HCT116 (cell line): Measurements from ENCODE around the gene SAP130. TPM values are rescaled to one million over a fixed set of nuclear protein-coding genes. Genes with fewer than 3 reads are reported as not detected.

Experiments
- ATAC-seq: fragments of 200-7000 bp; cut with Tn5 transposase; 2 replicates; pipeline ENCODE4 v1.9.1; 2020; ENCODE audit warnings: mild to moderate bottlenecking, moderate library complexity
- BruUV-seq: library from RNA; stranded (reverse); fragments of 400-500 nt; replicated peaks from 2 replicates; lab custom pipeline; 2021; lab: Mats Ljungman, UMichigan
- CTCF ChIA-PET: fragments of 300-600 bp; sonication (Branson Sonifier 250); formaldehyde crosslinking; loops from one replicate; lab custom pipeline; 2021; ENCODE audit warnings: antibody characterized with exemption; lab: Charles Lee
- POLR2A ChIA-PET: fragments of 300-600, 350-600 bp; sonication (Branson Sonifier 250); formaldehyde crosslinking; loops from one replicate; lab custom pipeline; 2021; ENCODE audit warnings: antibody characterized with exemption; lab: Charles Lee
- RAD21 ChIA-PET, 2 experiments: fragments of 300-600 bp; sonication (Branson Sonifier 250); formaldehyde crosslinking; loops; one replicate each; lab custom pipeline; 2023; ENCODE audit warnings: low total read pairs in 2 of 2; ENCODE audit not compliant: uncharacterized antibody in 2 of 2, unreplicated experiment in 2 of 2, low non-redundant PET in 1 of 2; lab: Charles Lee
- DNase-seq: peaks from one replicate; pipeline ENCODE4 v3.0.0-alpha.2; 2010; ENCODE audit warnings: low read depth, low spot score
- H2AFZ ChIP-seq: fragments of 200-600 bp; shearing (Covaris generic), sonication (generic); 2 replicates; pipeline ENCODE4 v1.6.1; 2017; ENCODE audit warnings: low read depth, mixed run types, mixed read lengths, antibody characterized with exemption, low read length; ENCODE audit not compliant: poor library complexity, severe bottlenecking
- H3K27ac ChIP-seq: 2 replicates; pipeline ENCODE4 v1.5.1; 2012; ENCODE audit warnings: low read depth, low read length
- H3K27me3 ChIP-seq: fragments of 200-600 bp; sonication (generic); 2 replicates; pipeline ENCODE4 v1.6.1; 2016; ENCODE audit warnings: mixed run types, low read length, mixed read lengths; ENCODE audit not compliant: insufficient read depth
- H3K36me3 ChIP-seq, 2 experiments: fragments of 200-500 bp in 1 of 2; fragments of 200-600 bp in 1 of 2; sonication (Bioruptor generic) in 1 of 2; sonication (generic) in 1 of 2; 2 replicates each; pipeline versions ENCODE4 v1.5.1 to v1.6.1; 2014 to 2016; ENCODE audit warnings: low read length in 2 of 2, inconsistent platforms in 1 of 2, mixed read lengths in 1 of 2, mixed run types in 1 of 2; ENCODE audit not compliant: insufficient read depth in 2 of 2, control insufficient read depth in 1 of 2
- H3K4me1 ChIP-seq, 2 experiments: fragments of 200-600 bp in 1 of 2; sonication (generic) in 1 of 2; 2 replicates each; pipeline versions ENCODE4 v1.5.1 to v1.6.1; 2012 to 2017; ENCODE audit warnings: low read length in 2 of 2, inconsistent platforms in 1 of 2, mild to moderate bottlenecking in 1 of 2, mixed read lengths in 1 of 2, mixed run types in 1 of 2, moderate library complexity in 1 of 2; ENCODE audit not compliant: insufficient read depth in 2 of 2, control insufficient read depth in 1 of 2
- H3K4me2 ChIP-seq: fragments of 200-600 bp; sonication (generic); 2 replicates; pipeline ENCODE4 v1.6.1; 2017; ENCODE audit warnings: mixed run types, low read length, mixed read lengths
- H3K4me3 ChIP-seq, 2 experiments: fragments of 200-600 bp in 1 of 2; sonication (generic) in 1 of 2; replicated peaks in 1 of 2; 2 replicates each; pipeline ENCODE4 v1.5.1; 2011 to 2016; ENCODE audit warnings: low read length in 2 of 2, control low read depth in 1 of 2, low read depth in 1 of 2, mild to moderate bottlenecking in 1 of 2, mixed read lengths in 1 of 2, mixed run types in 1 of 2
- H3K79me2 ChIP-seq: fragments of 200-600 bp; sonication (generic); 2 replicates; pipeline ENCODE4 v1.6.1; 2017; ENCODE audit warnings: mild to moderate bottlenecking, mixed run types, low read length, moderate library complexity, mixed read lengths; ENCODE audit not compliant: insufficient read depth
- H3K9ac ChIP-seq: fragments of 200-600 bp; sonication (generic); 2 replicates; pipeline ENCODE4 v1.6.1; 2016; ENCODE audit warnings: low read length, mixed read lengths
- H3K9me2 ChIP-seq: fragments of 200-600 bp; sonication (generic), shearing (Covaris generic); 2 replicates; pipeline ENCODE4 v1.6.1; 2017; ENCODE audit warnings: mixed run types, mild to moderate bottlenecking, moderate library complexity; ENCODE audit not compliant: insufficient read depth
- H3K9me3 ChIP-seq, 2 experiments: fragments of 200-500 bp in 1 of 2; fragments of 200-600 bp in 1 of 2; sonication (Bioruptor generic) in 1 of 2; sonication (generic) in 1 of 2; 2 replicates each; pipeline ENCODE4 v1.6.1; 2014 to 2017; ENCODE audit warnings: low read length in 2 of 2, mixed read lengths in 2 of 2, inconsistent platforms in 1 of 2, low read depth in 1 of 2, mild to moderate bottlenecking in 1 of 2, mixed run types in 1 of 2, moderate library complexity in 1 of 2; ENCODE audit not compliant: control insufficient read depth in 1 of 2, insufficient read depth in 1 of 2
- H4K20me1 ChIP-seq: fragments of 200-600 bp; sonication (generic), shearing (Covaris generic); 2 replicates; pipeline ENCODE4 v1.6.1; 2017; ENCODE audit warnings: mixed run types, mild to moderate bottlenecking, moderate library complexity; ENCODE audit not compliant: insufficient read depth
- CBX3 ChIP-seq: IDR thresholded peaks from 2 replicates; pipeline ENCODE4 v1.6.1; 2012; ENCODE audit warnings: low read depth
- CEBPB ChIP-seq: IDR thresholded peaks from 2 replicates; pipeline ENCODE4 v1.6.1; 2012; ENCODE audit warnings: low read depth
- EGR1 ChIP-seq: IDR thresholded peaks from 2 replicates; pipeline ENCODE4 v1.6.1; 2012; ENCODE audit warnings: low read depth
- ELF1 ChIP-seq: IDR thresholded peaks from 2 replicates; pipeline ENCODE4 v1.6.1; 2012; ENCODE audit warnings: low read depth, borderline replicate concordance
- EZH2 ChIP-seq: fragments of 200-600 bp; sonication (generic); IDR thresholded peaks from 2 replicates; pipeline ENCODE4 v1.6.1; 2017; ENCODE audit warnings: antibody characterized with exemption, mixed run types
- RAD21 ChIP-seq: IDR thresholded peaks from 2 replicates; pipeline ENCODE4 v1.6.1; 2012; ENCODE audit warnings: low read depth, mild to moderate bottlenecking
- ZNF274 ChIP-seq: fragments of 200-500 bp; sonication (Bioruptor generic); IDR thresholded peaks from 2 replicates; pipeline ENCODE4 v1.6.1; 2014; ENCODE audit warnings: mild to moderate bottlenecking, low read depth, low read length, inconsistent platforms
- intact Hi-C: fragments of 100-400 bp; cut with micrococcal nuclease; formaldehyde crosslinking; loops from 2 replicates; pipeline ENCODE4 v1.10.0; 2022
- total RNA-seq: library from RNA; stranded (reverse); gene quantifications from one replicate; pipeline ENCODE4 v1.2.1, GENCODE V29; 2021; ENCODE audit not compliant: unreplicated experiment
- TF ChIP-seq, protein P1 (sequence below), 3 experiments: fragments of 200-600 bp in 1 of 3; sonication (generic) in 1 of 3; IDR thresholded peaks in 2 of 3; conservative IDR thresholded peaks in 1 of 3; 2 replicates each; pipeline ENCODE4 v1.5.1; 2012 to 2017; ENCODE audit warnings: low read depth in 2 of 3, low read length in 2 of 3, antibody characterized with exemption in 1 of 3, borderline replicate concordance in 1 of 3, control low read depth in 1 of 3, mild to moderate bottlenecking in 1 of 3, mixed read lengths in 1 of 3, mixed run types in 1 of 3, moderate library complexity in 1 of 3; ENCODE audit not compliant: insufficient read depth in 1 of 3

SAP130 gene
- total RNA-seq, 1 experiment from 2014 or later: 29.5 TPM

DNA sequence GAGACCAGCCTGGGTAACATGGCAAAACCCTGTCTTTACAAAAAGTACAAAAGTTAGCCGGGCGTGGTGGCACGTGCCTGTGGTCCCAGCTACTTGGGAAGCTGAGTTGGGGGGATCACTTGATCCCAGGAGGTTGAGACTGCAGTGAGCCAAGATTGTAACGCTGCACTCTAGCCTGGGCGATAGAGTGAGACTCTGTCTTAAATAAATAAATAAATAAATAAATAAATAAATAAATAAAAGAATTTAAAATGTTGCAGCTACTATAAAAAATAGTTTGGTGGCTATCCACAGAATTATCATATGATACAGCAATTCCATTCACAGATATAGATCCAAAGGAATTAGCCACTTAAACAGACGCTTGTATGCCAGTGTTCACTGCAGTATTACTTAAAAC lies 92.5 kb downstream of the SAP130 start:
- ChIA-PET RAD21 (no interaction called here), CTCF (no interaction called here), POLR2A (no interaction called here)
- intact Hi-C loops: no loop called here
- Histone ChIP-seq H3K4me1 (peaks cover 0 to 5% of the 10 kb centered on the region in 2 experiments; a peak in 2 of 4 replicates), H3K79me2 (no peaks in the 10 kb centered on the region), H3K36me3 (no peaks in the 10 kb centered on the region), H3K9ac (no peak overlapping the region), H2AFZ (no peak overlapping the region), H3K9me2 (no peaks in the 10 kb centered on the region), H3K9me3 (no peaks in the 10 kb centered on the region), H3K27ac (no peak overlapping the region), H4K20me1 (no peaks in the 10 kb centered on the region), H3K27me3 (no peaks in the 10 kb centered on the region), H3K4me2 (no peak overlapping the region), H3K4me3 (no peak overlapping the region)
- no TSS peak for BruUV-seq
- TF ChIP-seq CBX3 (no peak), EZH2 (no peak), EGR1 (no peak), CEBPB (no peak), RAD21 (no peak), ELF1 (no peak), ZNF274 (no peak)
- TF ChIP-seq, protein P1, sequence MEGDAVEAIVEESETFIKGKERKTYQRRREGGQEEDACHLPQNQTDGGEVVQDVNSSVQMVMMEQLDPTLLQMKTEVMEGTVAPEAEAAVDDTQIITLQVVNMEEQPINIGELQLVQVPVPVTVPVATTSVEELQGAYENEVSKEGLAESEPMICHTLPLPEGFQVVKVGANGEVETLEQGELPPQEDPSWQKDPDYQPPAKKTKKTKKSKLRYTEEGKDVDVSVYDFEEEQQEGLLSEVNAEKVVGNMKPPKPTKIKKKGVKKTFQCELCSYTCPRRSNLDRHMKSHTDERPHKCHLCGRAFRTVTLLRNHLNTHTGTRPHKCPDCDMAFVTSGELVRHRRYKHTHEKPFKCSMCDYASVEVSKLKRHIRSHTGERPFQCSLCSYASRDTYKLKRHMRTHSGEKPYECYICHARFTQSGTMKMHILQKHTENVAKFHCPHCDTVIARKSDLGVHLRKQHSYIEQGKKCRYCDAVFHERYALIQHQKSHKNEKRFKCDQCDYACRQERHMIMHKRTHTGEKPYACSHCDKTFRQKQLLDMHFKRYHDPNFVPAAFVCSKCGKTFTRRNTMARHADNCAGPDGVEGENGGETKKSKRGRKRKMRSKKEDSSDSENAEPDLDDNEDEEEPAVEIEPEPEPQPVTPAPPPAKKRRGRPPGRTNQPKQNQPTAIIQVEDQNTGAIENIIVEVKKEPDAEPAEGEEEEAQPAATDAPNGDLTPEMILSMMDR (IDR thresholded peaks at IDR 0.05 in 2 of 3, conservative IDR thresholded peaks at IDR 0.05 in 1 of 3; ENCODE audit: borderline replicate concordance in 1 of 3, insufficient read depth in 1 of 3, low read depth in 2 of 3, low read length in 2 of 3): no peak
- ATAC-seq (no peak), DNase-seq (no peak)
